H9 (cell line): ENCODE measurements around the gene ATP13A3. TPM values are rescaled to one million over a fixed set of nuclear protein-coding genes. Genes with fewer than 3 reads are reported as not detected.

Experiments
- DNase-seq: peaks from one replicate; pipeline ENCODE4 v3.0.0-alpha.2; 2017
- H2AFZ ChIP-seq: one replicate; pipeline ENCODE4 v1.6.1; 2013; ENCODE audit warnings: mild to moderate bottlenecking, low read length, control low read depth, moderate library complexity
- H2AK5ac ChIP-seq: 2 replicates; pipeline ENCODE4 v1.6.1; 2013; ENCODE audit warnings: low read length, control low read depth, mixed read lengths; ENCODE audit not compliant: insufficient read length
- H2BK120ac ChIP-seq: one replicate; pipeline ENCODE4 v1.6.1; 2013; ENCODE audit warnings: low read depth, mild to moderate bottlenecking, low read length, control low read depth, inconsistent platforms; ENCODE audit not compliant: poor library complexity, severe bottlenecking
- H2BK12ac ChIP-seq: 2 replicates; pipeline ENCODE4 v1.6.1; 2013; ENCODE audit warnings: low read length, control low read depth, mixed read lengths, low read depth; ENCODE audit not compliant: insufficient read length
- H2BK15ac ChIP-seq: 2 replicates; pipeline ENCODE4 v1.6.1; 2013; ENCODE audit warnings: low read depth, low read length, control low read depth
- H2BK20ac ChIP-seq: one replicate; pipeline ENCODE4 v1.6.1; 2013; ENCODE audit warnings: low read depth, mild to moderate bottlenecking, low read length, control low read depth, inconsistent platforms; ENCODE audit not compliant: poor library complexity, severe bottlenecking
- H2BK5ac ChIP-seq: 2 replicates; pipeline ENCODE4 v1.6.1; 2013; ENCODE audit warnings: low read length, control low read depth, mixed read lengths; ENCODE audit not compliant: insufficient read length
- H3K14ac ChIP-seq: 2 replicates; pipeline ENCODE4 v1.6.1; 2013; ENCODE audit warnings: low read length, control low read depth; ENCODE audit not compliant: insufficient read depth
- H3K18ac ChIP-seq: 2 replicates; pipeline ENCODE4 v1.6.1; 2013; ENCODE audit warnings: low read depth, mild to moderate bottlenecking, mixed read lengths, low read length, control low read depth; ENCODE audit not compliant: insufficient read length
- H3K23ac ChIP-seq: 2 replicates; pipeline ENCODE4 v1.6.1; 2013; ENCODE audit warnings: low read length, control low read depth, mixed read lengths, low read depth; ENCODE audit not compliant: insufficient read length
- H3K23me2 ChIP-seq: 2 replicates; pipeline ENCODE4 v1.6.1; 2013; ENCODE audit warnings: low read depth, mild to moderate bottlenecking, mixed read lengths, low read length, control low read depth; ENCODE audit not compliant: insufficient read length, poor library complexity, severe bottlenecking
- H3K27ac ChIP-seq: 2 replicates; pipeline ENCODE4 v1.5.1; 2013; ENCODE audit warnings: low read length, control low read depth, mixed read lengths, low read depth; ENCODE audit not compliant: insufficient read length
- H3K27me3 ChIP-seq: 2 replicates; pipeline ENCODE4 v1.6.1; 2013; ENCODE audit warnings: low read length, control low read depth, inconsistent platforms; ENCODE audit not compliant: insufficient read depth
- H3K4ac ChIP-seq: 2 replicates; pipeline ENCODE4 v1.6.1; 2013; ENCODE audit warnings: low read depth, mild to moderate bottlenecking, control low read depth, inconsistent platforms, low read length, moderate library complexity
- H3K4me1 ChIP-seq: 2 replicates; pipeline ENCODE4 v1.6.1; 2013; ENCODE audit warnings: low read length, control low read depth, inconsistent platforms; ENCODE audit not compliant: insufficient read depth
- H3K4me2 ChIP-seq: 2 replicates; pipeline ENCODE4 v1.6.1; 2013; ENCODE audit warnings: low read length, control low read depth, mixed read lengths; ENCODE audit not compliant: insufficient read length, insufficient read depth
- H3K56ac ChIP-seq: 2 replicates; pipeline ENCODE4 v1.6.1; 2013; ENCODE audit warnings: low read depth, mild to moderate bottlenecking, mixed read lengths, low read length, control low read depth; ENCODE audit not compliant: insufficient read length
- H3K79me1 ChIP-seq: 2 replicates; pipeline ENCODE4 v1.6.1; 2013; ENCODE audit warnings: low read depth, mild to moderate bottlenecking, moderate library complexity, low read length, control low read depth, inconsistent platforms; ENCODE audit not compliant: insufficient read depth, poor library complexity, severe bottlenecking
- H3K79me2 ChIP-seq: 2 replicates; pipeline ENCODE4 v1.6.1; 2013; ENCODE audit warnings: low read length, control low read depth, inconsistent platforms; ENCODE audit not compliant: insufficient read depth
- H3K9ac ChIP-seq: 2 replicates; pipeline ENCODE4 v1.6.1; 2013; ENCODE audit warnings: low read length, control low read depth, mixed read lengths; ENCODE audit not compliant: insufficient read length; ENCODE audit errors: extremely low read depth
- H3K9me3 ChIP-seq: one replicate; pipeline ENCODE4 v1.6.1; 2013; ENCODE audit warnings: low read depth, low read length, inconsistent platforms; ENCODE audit not compliant: control insufficient read depth
- H3T11ph ChIP-seq: one replicate; pipeline ENCODE4 v1.6.1; 2013; ENCODE audit warnings: mild to moderate bottlenecking, low read length, control low read depth, inconsistent platforms
- H4K20me1 ChIP-seq: one replicate; pipeline ENCODE4 v1.6.1; 2013; ENCODE audit not compliant: control insufficient read depth, insufficient read length, insufficient read depth
- H4K5ac ChIP-seq: 2 replicates; pipeline ENCODE4 v1.6.1; 2013; ENCODE audit warnings: low read depth, mild to moderate bottlenecking, mixed read lengths, low read length, control low read depth; ENCODE audit not compliant: insufficient read length
- H4K8ac ChIP-seq: replicated peaks from 2 replicates; pipeline ENCODE4 v1.6.1; 2013; ENCODE audit warnings: low read length, control low read depth, mixed read lengths, low read depth; ENCODE audit not compliant: insufficient read length
- H4K91ac ChIP-seq: 2 replicates; pipeline ENCODE4 v1.6.1; 2013; ENCODE audit warnings: low read depth, mild to moderate bottlenecking, moderate library complexity, mixed read lengths, low read length, control low read depth; ENCODE audit not compliant: insufficient read length
- H3K27ac Mint-ChIP-seq, 3 experiments: 2 replicates in 2 of 3; 3 replicates in 1 of 3; pipeline ENCODE4 v1.8.0; 2020 to 2021; ENCODE audit warnings: mixed read lengths in 3 of 3, mild to moderate bottlenecking in 1 of 3, moderate library complexity in 1 of 3
- H3K27me3 Mint-ChIP-seq: 2 replicates; pipeline ENCODE4 v1.8.0; 2021; ENCODE audit warnings: low read depth, mild to moderate bottlenecking, moderate library complexity, mixed read lengths
- H3K36me3 Mint-ChIP-seq, 3 experiments: 2 replicates in 2 of 3; 3 replicates in 1 of 3; pipeline ENCODE4 v1.8.0; 2020 to 2021; ENCODE audit warnings: low read depth in 3 of 3, mixed read lengths in 3 of 3; ENCODE audit not compliant: insufficient read depth in 1 of 3
- H3K4me1 Mint-ChIP-seq, 2 experiments: 2 replicates each; pipeline ENCODE4 v1.8.0; 2020; ENCODE audit warnings: mixed read lengths in 2 of 2
- H3K4me3 Mint-ChIP-seq, 2 experiments: 2 replicates in 1 of 2; 3 replicates in 1 of 2; pipeline ENCODE4 v1.8.0; 2020 to 2021; ENCODE audit warnings: mild to moderate bottlenecking in 2 of 2, mixed read lengths in 2 of 2, moderate library complexity in 1 of 2
- H3K9me3 Mint-ChIP-seq, 2 experiments: 2 replicates in 1 of 2; 3 replicates in 1 of 2; pipeline ENCODE4 v1.8.0; 2020; ENCODE audit warnings: mild to moderate bottlenecking in 2 of 2, mixed read lengths in 2 of 2, moderate library complexity in 1 of 2
- WGBS: extraction: QIAGEN DNeasy Blood & Tissue Kit; methylation state at CpG from one replicate; pipeline ENCODE4 v1.1.7; 2013; ENCODE audit warnings: missing lambda C conversion rate, low lambda C conversion rate, mixed read lengths; ENCODE audit not compliant: insufficient read length; ENCODE audit errors: extremely low coverage; 5-methylcytosine and 5-hydroxymethylcytosine counted together
- total RNA-seq: library from RNA; stranded (reverse); gene quantifications from 2 replicates; pipeline ENCODE4 v1.2.1, GENCODE V29; 2021
- TF ChIP-seq, protein P1 (sequence below): fragments of 200-600 bp; sonication (generic); conservative IDR thresholded peaks from 3 replicates; pipeline ENCODE4 v1.8.0; 2021; ENCODE audit warnings: antibody characterized with exemption, mild to moderate bottlenecking

The ATP13A3 gene
- total RNA-seq, 1 experiment from 2014 or later = 78.5 TPM

DNA sequence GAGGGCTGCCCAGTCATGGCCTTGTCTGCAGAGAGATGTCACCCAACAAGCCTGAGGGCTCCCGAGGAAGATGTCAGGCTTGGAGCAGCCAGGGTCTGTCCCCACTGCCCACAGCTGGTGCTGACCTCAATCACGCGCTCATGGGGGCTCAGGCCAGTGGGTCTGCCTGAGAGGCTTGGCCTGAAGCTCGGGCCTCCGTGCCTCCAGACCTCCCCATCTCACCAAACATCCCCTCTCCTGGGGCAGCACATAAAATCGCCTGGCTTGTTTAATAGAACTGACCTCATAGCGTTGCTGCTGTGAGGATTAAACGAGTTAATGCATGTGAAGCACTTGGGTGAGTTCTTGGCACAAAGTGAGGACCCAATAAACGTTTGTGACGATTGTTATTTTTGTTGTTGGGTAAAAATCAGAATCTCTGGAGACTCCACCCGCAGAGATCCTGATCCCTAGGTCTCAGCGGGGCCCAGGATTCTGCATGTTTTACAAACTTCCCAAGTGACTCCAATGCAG lies 120.8 kb downstream of the ATP13A3 start:
- Mint-ChIP-seq H3K4me1 (peaks cover 24 to 34% of the 10 kb centered on the region in 2 experiments), H3K27ac (no peak overlapping the region; a peak in 1 of 7 replicates), H3K36me3 (no peaks in the 10 kb centered on the region), H3K9me3 (no peaks in the 10 kb centered on the region), H3K27me3 (peaks cover 21% of the 10 kb centered on the region), H3K4me3 (no peak overlapping the region)
- no peak overlapping the region for H3K4ac ChIP-seq
- H3K18ac ChIP-seq = no peak overlapping the region
- no peak overlapping the region for H2BK120ac ChIP-seq
- no peaks in the 10 kb centered on the region; the same call in 1 of the 2 replicates for H3K27me3 ChIP-seq
- H3K56ac ChIP-seq = no peak overlapping the region
- H2BK20ac ChIP-seq = no peak overlapping the region
- no peaks in the 10 kb centered on the region for H3K79me1 ChIP-seq
- no peaks in the 10 kb centered on the region for H3K79me2 ChIP-seq
- H4K20me1 ChIP-seq = no peaks in the 10 kb centered on the region
- no peaks in the 10 kb centered on the region for H3K23me2 ChIP-seq
- H2AK5ac ChIP-seq = no peak overlapping the region
- no peak overlapping the region for H3K9ac ChIP-seq
- TF ChIP-seq, protein P1, sequence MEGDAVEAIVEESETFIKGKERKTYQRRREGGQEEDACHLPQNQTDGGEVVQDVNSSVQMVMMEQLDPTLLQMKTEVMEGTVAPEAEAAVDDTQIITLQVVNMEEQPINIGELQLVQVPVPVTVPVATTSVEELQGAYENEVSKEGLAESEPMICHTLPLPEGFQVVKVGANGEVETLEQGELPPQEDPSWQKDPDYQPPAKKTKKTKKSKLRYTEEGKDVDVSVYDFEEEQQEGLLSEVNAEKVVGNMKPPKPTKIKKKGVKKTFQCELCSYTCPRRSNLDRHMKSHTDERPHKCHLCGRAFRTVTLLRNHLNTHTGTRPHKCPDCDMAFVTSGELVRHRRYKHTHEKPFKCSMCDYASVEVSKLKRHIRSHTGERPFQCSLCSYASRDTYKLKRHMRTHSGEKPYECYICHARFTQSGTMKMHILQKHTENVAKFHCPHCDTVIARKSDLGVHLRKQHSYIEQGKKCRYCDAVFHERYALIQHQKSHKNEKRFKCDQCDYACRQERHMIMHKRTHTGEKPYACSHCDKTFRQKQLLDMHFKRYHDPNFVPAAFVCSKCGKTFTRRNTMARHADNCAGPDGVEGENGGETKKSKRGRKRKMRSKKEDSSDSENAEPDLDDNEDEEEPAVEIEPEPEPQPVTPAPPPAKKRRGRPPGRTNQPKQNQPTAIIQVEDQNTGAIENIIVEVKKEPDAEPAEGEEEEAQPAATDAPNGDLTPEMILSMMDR = no peak
- no peaks in the 10 kb centered on the region for H3K4me1 ChIP-seq
- no peak overlapping the region for H3K4me2 ChIP-seq
- H3K9me3 ChIP-seq = no peaks in the 10 kb centered on the region
- no peak overlapping the region for H2AFZ ChIP-seq
- H3K14ac ChIP-seq = no peak overlapping the region
- H4K8ac ChIP-seq = no peak overlapping the region
- no peak overlapping the region for H2BK5ac ChIP-seq
- H2BK15ac ChIP-seq = no peak overlapping the region
- DNase-seq = no peak
- no CpG with 5 or more reads among the region's 12 CpGs for WGBS
- no peak overlapping the region for H3K23ac ChIP-seq
- no peak overlapping the region for H3T11ph ChIP-seq
- no peak overlapping the region for H4K91ac ChIP-seq
- no peak overlapping the region for H4K5ac ChIP-seq
- H3K27ac ChIP-seq = no peak overlapping the region
- no peak overlapping the region for H2BK12ac ChIP-seq
